ENCODE measurements around the gene SRRM1. TPM values are rescaled to one million over a fixed set of nuclear protein-coding genes. Genes with fewer than 3 reads are reported as not detected.

The SRRM1 gene
- total and polyA plus RNA-seq, 2 of the 8 experiments (the other 6 are each of a cell fraction or from before 2014, with no cell fraction given), result 77.1 to 255 TPM

DNA sequence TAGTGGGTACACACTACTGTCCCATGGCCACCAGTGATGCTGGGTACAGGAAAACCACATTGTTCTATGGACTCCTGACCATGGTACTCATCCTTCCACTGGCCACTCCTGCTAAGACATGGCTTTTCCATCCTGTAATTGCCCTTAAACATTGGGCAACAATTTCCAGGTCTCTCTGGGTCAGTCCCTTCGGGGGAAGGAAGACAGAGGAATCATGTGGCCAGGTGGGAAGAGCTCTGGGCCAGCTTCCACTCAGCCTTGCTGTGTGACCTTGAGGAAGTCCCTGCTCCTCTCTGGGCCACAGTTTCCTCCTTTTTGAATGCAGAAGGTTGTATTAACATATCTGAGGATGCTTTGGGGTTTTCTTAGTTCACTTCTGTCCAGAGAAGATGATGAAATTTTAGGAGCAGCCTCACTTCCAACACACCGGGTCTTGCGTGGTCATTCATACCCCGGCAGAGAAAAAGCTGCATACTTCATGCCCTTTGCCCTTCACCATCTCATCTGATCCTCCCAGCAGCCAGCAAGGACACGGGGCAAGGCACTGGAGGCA is 50.8 kb downstream of the SRRM1 start (continued):
- TF ChIP-seq, protein P1, sequence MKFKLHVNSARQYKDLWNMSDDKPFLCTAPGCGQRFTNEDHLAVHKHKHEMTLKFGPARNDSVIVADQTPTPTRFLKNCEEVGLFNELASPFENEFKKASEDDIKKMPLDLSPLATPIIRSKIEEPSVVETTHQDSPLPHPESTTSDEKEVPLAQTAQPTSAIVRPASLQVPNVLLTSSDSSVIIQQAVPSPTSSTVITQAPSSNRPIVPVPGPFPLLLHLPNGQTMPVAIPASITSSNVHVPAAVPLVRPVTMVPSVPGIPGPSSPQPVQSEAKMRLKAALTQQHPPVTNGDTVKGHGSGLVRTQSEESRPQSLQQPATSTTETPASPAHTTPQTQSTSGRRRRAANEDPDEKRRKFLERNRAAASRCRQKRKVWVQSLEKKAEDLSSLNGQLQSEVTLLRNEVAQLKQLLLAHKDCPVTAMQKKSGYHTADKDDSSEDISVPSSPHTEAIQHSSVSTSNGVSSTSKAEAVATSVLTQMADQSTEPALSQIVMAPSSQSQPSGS (IDR thresholded peaks at IDR 0.05; ENCODE audit: low read length), result no peak
- TF ChIP-seq BRCA1 (IDR thresholded peaks at IDR 0.05; ENCODE audit: low read depth, low read length) (no peak), MAFK (IDR thresholded peaks at IDR 0.05; ENCODE audit: low read depth, low read length) (no peak), SIN3A (conservative IDR thresholded peaks at IDR 0.05 in 1 of 2, IDR thresholded peaks at IDR 0.05 in 1 of 2; ENCODE audit: low read depth in 1 of 2, low read length in 2 of 2) (no peak), RNF2 (IDR thresholded peaks at IDR 0.05; ENCODE audit: borderline replicate concordance, low read depth, low read length, missing control alignments, poor library complexity, severe bottlenecking) (no peak), BACH1 (IDR thresholded peaks at IDR 0.05; ENCODE audit: low read length) (no peak), EGR1 (IDR thresholded peaks at IDR 0.05; ENCODE audit: borderline replicate concordance, low read depth, low read length) (no peak)

All from H1 (cell line).